ENCODE measurements around the gene RAB3D.
"Not testable (repeated sequence)": the region's sequence is repeated elsewhere in the genome, so short reads cannot be mapped to it uniquely, and the experiment has no call there.

RAB3D gene

GRCh38 chr19:11382898-11383705, 43.6 kb upstream of the RAB3D start:
- H3K36me3 ChIP-seq = peaks cover 7% of the 10 kb centered on the region
- TF ChIP-seq, protein P1, sequence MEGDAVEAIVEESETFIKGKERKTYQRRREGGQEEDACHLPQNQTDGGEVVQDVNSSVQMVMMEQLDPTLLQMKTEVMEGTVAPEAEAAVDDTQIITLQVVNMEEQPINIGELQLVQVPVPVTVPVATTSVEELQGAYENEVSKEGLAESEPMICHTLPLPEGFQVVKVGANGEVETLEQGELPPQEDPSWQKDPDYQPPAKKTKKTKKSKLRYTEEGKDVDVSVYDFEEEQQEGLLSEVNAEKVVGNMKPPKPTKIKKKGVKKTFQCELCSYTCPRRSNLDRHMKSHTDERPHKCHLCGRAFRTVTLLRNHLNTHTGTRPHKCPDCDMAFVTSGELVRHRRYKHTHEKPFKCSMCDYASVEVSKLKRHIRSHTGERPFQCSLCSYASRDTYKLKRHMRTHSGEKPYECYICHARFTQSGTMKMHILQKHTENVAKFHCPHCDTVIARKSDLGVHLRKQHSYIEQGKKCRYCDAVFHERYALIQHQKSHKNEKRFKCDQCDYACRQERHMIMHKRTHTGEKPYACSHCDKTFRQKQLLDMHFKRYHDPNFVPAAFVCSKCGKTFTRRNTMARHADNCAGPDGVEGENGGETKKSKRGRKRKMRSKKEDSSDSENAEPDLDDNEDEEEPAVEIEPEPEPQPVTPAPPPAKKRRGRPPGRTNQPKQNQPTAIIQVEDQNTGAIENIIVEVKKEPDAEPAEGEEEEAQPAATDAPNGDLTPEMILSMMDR (IDR thresholded peaks at IDR 0.05) = peak; percentile 90
- H3K4me3 ChIP-seq (ENCODE audit: low read depth in 1 of 2, low read length in 1 of 2) = peak overlapping the region; percentile 90 to 96
- H3K4me1 ChIP-seq (ENCODE audit: control insufficient read depth in 1 of 2, insufficient read depth in 1 of 2, low read depth in 1 of 2, low read length in 1 of 2) = peaks cover 78 to 80% of the 10 kb centered on the region in 2 experiments
- peak overlapping the region; percentile 95 for H3K27ac ChIP-seq
- no peaks in the 10 kb centered on the region for H3K9me3 ChIP-seq
- peaks cover 11% of the 10 kb centered on the region for H3K27me3 ChIP-seq

- H3K9me3 ChIP-seq = no peaks in the 10 kb centered on the region
- H3K27me3 ChIP-seq = peaks cover 11% of the 10 kb centered on the region
- H3K4me1 ChIP-seq (ENCODE audit: control insufficient read depth in 1 of 2, insufficient read depth in 1 of 2, low read depth in 1 of 2, low read length in 1 of 2) = peaks cover 84% of the 10 kb centered on the region in 2 experiments
- peak overlapping the region; percentile 90 to 96 for H3K4me3 ChIP-seq (ENCODE audit: low read depth in 1 of 2, low read length in 1 of 2)
- TF ChIP-seq, protein P1 (IDR thresholded peaks at IDR 0.05) = peak; percentile 87
- H3K27ac ChIP-seq = peak overlapping the region; percentile 95
- peaks cover 15% of the 10 kb centered on the region for H3K36me3 ChIP-seq
Measured at GRCh38 chr19:11380653-11381537, 41.4 kb upstream of the RAB3D start.

GRCh38 chr19:11379857-11380350, 40.4 kb upstream of the RAB3D start:
- Histone ChIP-seq H3K4me1 (ENCODE audit: control insufficient read depth in 1 of 2, insufficient read depth in 1 of 2, low read depth in 1 of 2, low read length in 1 of 2) (peaks cover 92 to 94% of the 10 kb centered on the region in 2 experiments), H3K27ac (peak overlapping the region; percentile 95), H3K4me3 (ENCODE audit: low read depth in 1 of 2, low read length in 1 of 2) (peak overlapping the region; percentile 90 to 96), H3K27me3 (peaks cover 11% of the 10 kb centered on the region), H3K36me3 (peaks cover 15% of the 10 kb centered on the region), H3K9me3 (no peaks in the 10 kb centered on the region)
- TF ChIP-seq, protein P1 (IDR thresholded peaks at IDR 0.05) = no peak

- peaks cover 88 to 90% of the 10 kb centered on the region in 2 experiments for H3K4me1 ChIP-seq (ENCODE audit: control insufficient read depth in 1 of 2, insufficient read depth in 1 of 2, low read depth in 1 of 2, low read length in 1 of 2)
- peaks cover 11% of the 10 kb centered on the region for H3K27me3 ChIP-seq
- not testable (repeated sequence) for H3K9me3 ChIP-seq
- peak overlapping the region; percentile 95 for H3K27ac ChIP-seq
- peaks cover 15% of the 10 kb centered on the region for H3K36me3 ChIP-seq
- H3K4me3 ChIP-seq (ENCODE audit: low read depth in 1 of 2, low read length in 1 of 2) = peak overlapping the region in 1 of 2 experiments; percentile 96
Measured at GRCh38 chr19:11379269-11379845, 39.9 kb upstream of the RAB3D start.

GRCh38 chr19:11378319-11379189, 39.1 kb upstream of the RAB3D start:
- H3K4me3 ChIP-seq (ENCODE audit: low read depth in 1 of 2, low read length in 1 of 2) = no peak overlapping the region
- H3K4me1 ChIP-seq (ENCODE audit: control insufficient read depth in 1 of 2, insufficient read depth in 1 of 2, low read depth in 1 of 2, low read length in 1 of 2) = peaks cover 88 to 91% of the 10 kb centered on the region in 2 experiments
- H3K27me3 ChIP-seq = peaks cover 5% of the 10 kb centered on the region
- H3K9me3 ChIP-seq = no peaks in the 10 kb centered on the region
- peak overlapping the region; percentile 95 for H3K27ac ChIP-seq
- TF ChIP-seq, protein P1 (IDR thresholded peaks at IDR 0.05) = peak; percentile 34
- peaks cover 15% of the 10 kb centered on the region for H3K36me3 ChIP-seq
